RWPE1 (cell line): ENCODE results near the gene SIGMAR1.

Experiments used
- CTCF ChIA-PET: fragments of 350-600 bp; sonication (Branson Sonifier 250); formaldehyde crosslinking; extraction: SDS; loops from one replicate; lab custom pipeline; 2021; lab: Yijun Ruan, JAX
- POLR2A ChIA-PET: fragments of 400-600 bp; formaldehyde crosslinking; extraction: SDS; loops from one replicate; lab custom pipeline; 2020; ENCODE audit warnings: antibody characterized with exemption; ENCODE audit not compliant: low non-redundant PET; lab: Yijun Ruan, JAX
- DNase-seq: peaks from one replicate; pipeline ENCODE4 v3.0.0; 2012; ENCODE audit warnings: low spot score
- H3K27ac ChIP-seq: fragments of 450-650 bp; 2 replicates; pipeline ENCODE4 v1.5.1; 2017
- CTCF ChIP-seq: fragments of 450-650 bp; conservative IDR thresholded peaks from 2 replicates; pipeline ENCODE4 v1.5.1; 2017; ENCODE audit warnings: low read depth, mild to moderate bottlenecking

Gene SIGMAR1

GRCh38 chr9:34624475-34625185 lies 13.0 kb downstream of the SIGMAR1 start:
- TF ChIP-seq CTCF: no peak
- CTCF ChIA-PET: interaction anchor here (0.6 to 1.9 kb wide), 2 partner anchors 9 to 356 kb away, joined by 4 to 10 read pairs; no protein-coding TSS in a partner anchor
- POLR2A ChIA-PET: no interaction called here
- no peak overlapping the region for H3K27ac ChIP-seq
- no peak for DNase-seq

- ChIA-PET POLR2A (no interaction called here), CTCF (no interaction called here)
- H3K27ac ChIP-seq: no peak overlapping the region
- DNase-seq: no peak
- TF ChIP-seq CTCF: no peak
Measured at GRCh38 chr9:34623374-34624235, 14.0 kb downstream of the SIGMAR1 start.

GRCh38 chr9:34620061-34620994 lies 17.3 kb downstream of the SIGMAR1 start, which contains the start of gene DCTN3:
Gene DCTN3 (minus strand): TSS chr9:34620495. CDS start chr9:34620464, 31 bp downstream.
- CTCF ChIA-PET: interaction anchor here (0.6 to 1.8 kb wide), 6 partner anchors 8 to 542 kb away, joined by 3 to 9 read pairs (median 4); partner anchors contain the start of genes RPP25L and UNC13B
- TF ChIP-seq CTCF: no peak
- POLR2A ChIA-PET: interaction anchor here (1.1 kb wide), 1 partner anchor 15 kb away, joined by 3 read pairs; no protein-coding TSS in a partner anchor
- DNase-seq: peak; percentile 98
- H3K27ac ChIP-seq: peak within 1 kb of the TSS; percentile 62

- H3K27ac ChIP-seq: no peak overlapping the region
- no peak for TF ChIP-seq CTCF
- DNase-seq: no peak
- CTCF ChIA-PET: interaction anchor here (1.1 kb wide), 1 partner anchor 23 kb away, joined by 5 read pairs; no protein-coding TSS in a partner anchor
- POLR2A ChIA-PET: no interaction called here
Measured at GRCh38 chr9:34615132-34615531, 22.5 kb downstream of the SIGMAR1 start.

- CTCF ChIA-PET: interaction anchor here (0.6 to 1.6 kb wide), 5 partner anchors 8 to 166 kb away, joined by 3 to 12 read pairs (median 3); partner anchors contain the start of gene DCTN3
- H3K27ac ChIP-seq: peak overlapping the region; percentile 95
- DNase-seq: peak; percentile 92
- TF ChIP-seq CTCF: peak; percentile 99
- POLR2A ChIA-PET: no interaction called here
Measured at GRCh38 chr9:34612788-34613390, 24.7 kb downstream of the SIGMAR1 start.
